Measurements from ENCODE around the gene SCNN1A. TPM values are rescaled to one million over a fixed set of nuclear protein-coding genes. Genes with fewer than 3 reads are reported as not detected.

SCNN1A gene
- total RNA-seq, 1 donor from 2014 or later, result 63.8 TPM

- DNase-seq (ENCODE audit: low spot score), result no peak
Measured at GRCh38 chr12:6334940-6335450, 40.4 kb downstream of the SCNN1A start.

GRCh38 chr12:6334359-6334758, 41.0 kb downstream of the SCNN1A start:
- no peak for DNase-seq (ENCODE audit: low spot score)

GRCh38 chr12:6333566-6333965, 41.8 kb downstream of the SCNN1A start:
- no peak for DNase-seq (ENCODE audit: low spot score)

- DNase-seq (ENCODE audit: low spot score), result no peak
Measured at GRCh38 chr12:6333029-6333428, 42.3 kb downstream of the SCNN1A start.

GRCh38 chr12:6332459-6332858, 42.9 kb downstream of the SCNN1A start:
- no peak for DNase-seq (ENCODE audit: low spot score)

- no peak for DNase-seq (ENCODE audit: low spot score)
Measured at GRCh38 chr12:6330999-6331714, 44.2 kb downstream of the SCNN1A start.

- no peak for DNase-seq (ENCODE audit: low spot score)
Measured at GRCh38 chr12:6330192-6330591, 45.2 kb downstream of the SCNN1A start.

GRCh38 chr12:6329703-6330064, 45.7 kb downstream of the SCNN1A start:
- no peak for DNase-seq (ENCODE audit: low spot score)

- DNase-seq (ENCODE audit: low spot score), result no peak
Measured at GRCh38 chr12:6328945-6329702, 46.2 kb downstream of the SCNN1A start.

GRCh38 chr12:6328045-6328779, 47.2 kb downstream of the SCNN1A start:
- no peak for DNase-seq (ENCODE audit: low spot score)

- DNase-seq (ENCODE audit: low spot score), result no peak
Measured at GRCh38 chr12:6327229-6328041, 47.9 kb downstream of the SCNN1A start.

GRCh38 chr12:6326316-6327228, 48.8 kb downstream of the SCNN1A start:
- no peak for DNase-seq (ENCODE audit: low spot score)

GRCh38 chr12:6324936-6325750, 50.2 kb downstream of the SCNN1A start:
- no peak for DNase-seq (ENCODE audit: low spot score)

GRCh38 chr12:6323995-6324711, 51.2 kb downstream of the SCNN1A start:
- no peak for DNase-seq (ENCODE audit: low spot score)

- no peak for DNase-seq (ENCODE audit: low spot score)
Measured at GRCh38 chr12:6323340-6323994, 51.9 kb downstream of the SCNN1A start.

GRCh38 chr12:6322969-6323339, 52.4 kb downstream of the SCNN1A start:
- DNase-seq (ENCODE audit: low spot score), result no peak

- DNase-seq (ENCODE audit: low spot score), result no peak
Measured at GRCh38 chr12:6322352-6322751, 53.0 kb downstream of the SCNN1A start.

GRCh38 chr12:6321905-6322304, 53.5 kb downstream of the SCNN1A start:
- DNase-seq (ENCODE audit: low spot score), result no peak

All from ureter (tissue), 1 donor.